Stimulated activated naive CD4-positive, alpha-beta T cell (primary cell): ENCODE results near the gene TEP1.
"Not testable (repeated sequence)": the region's sequence is repeated elsewhere in the genome, so short reads cannot be mapped to it uniquely, and the experiment has no call there.

Experiments
- DNase-seq, 6 experiments: peaks; one replicate each; lab custom pipeline; 2025; lab: John Stamatoyannopoulos, UW

TEP1 gene

DNA sequence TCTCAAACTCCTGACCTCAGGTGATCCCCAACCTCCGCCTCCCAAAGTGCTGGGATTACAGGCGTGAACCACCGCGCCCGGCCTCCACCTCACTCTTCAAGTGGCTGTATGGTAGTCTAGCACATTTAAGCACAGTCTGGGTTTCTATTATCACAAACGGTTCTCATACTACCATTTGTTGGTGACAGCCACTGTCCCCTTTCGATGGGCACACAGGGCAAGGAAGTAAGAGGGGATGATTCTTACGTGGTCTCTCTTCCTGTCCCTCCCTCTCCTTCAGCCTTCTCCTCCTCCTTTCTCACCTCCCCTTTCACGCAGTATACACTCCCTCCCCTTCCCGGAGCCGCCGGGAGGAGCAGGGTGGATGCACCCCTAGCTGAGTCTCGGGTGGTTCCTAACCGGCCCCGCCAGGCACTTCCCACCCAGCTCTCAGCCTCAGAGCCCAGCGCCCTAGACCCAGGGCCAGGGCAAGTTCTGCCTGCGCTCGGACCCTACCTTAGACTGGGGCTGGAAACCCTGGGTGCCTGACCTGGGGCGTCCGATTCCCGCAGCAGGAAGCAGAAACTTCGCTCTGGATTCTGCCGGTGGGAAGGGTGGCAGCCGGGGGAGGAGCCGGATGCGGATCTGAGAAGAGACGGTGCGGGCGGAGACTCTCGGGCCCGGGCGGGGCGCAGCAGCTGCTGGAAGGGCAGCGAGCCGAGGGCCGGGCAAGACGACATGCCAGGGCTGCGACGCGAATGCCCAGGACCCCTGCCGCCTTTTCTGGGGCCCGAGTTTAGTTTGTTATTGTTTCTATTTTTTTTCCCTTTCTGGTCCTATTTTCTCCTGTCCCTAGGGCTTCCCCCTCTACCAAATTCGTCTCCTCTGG is at the start of gene TEP1:
Gene TEP1, minus strand, starts transcription at position 626 of the 868 bp plus-strand sequence. CDS start 5,062 bp downstream, outside the sequence.
- DNase-seq, result peak; percentile 35 to 61 (median 54)

- DNase-seq, result peak; percentile 95 to 99 (median 99)
Measured at GRCh38 chr14:20461225-20462141, 48.2 kb upstream of the TEP1 start, which contains the start of gene PIP4P1. Gene PIP4P1, minus strand, starts transcription at chr14:20461434. Its CDS starts 109 bp downstream, at chr14:20461325.

GRCh38 chr14:20460458-20461224 is 47.3 kb upstream of the TEP1 start:
- DNase-seq, result peak in 5 of 6 experiments; percentile 68 to 85 (median 75)

DNA sequence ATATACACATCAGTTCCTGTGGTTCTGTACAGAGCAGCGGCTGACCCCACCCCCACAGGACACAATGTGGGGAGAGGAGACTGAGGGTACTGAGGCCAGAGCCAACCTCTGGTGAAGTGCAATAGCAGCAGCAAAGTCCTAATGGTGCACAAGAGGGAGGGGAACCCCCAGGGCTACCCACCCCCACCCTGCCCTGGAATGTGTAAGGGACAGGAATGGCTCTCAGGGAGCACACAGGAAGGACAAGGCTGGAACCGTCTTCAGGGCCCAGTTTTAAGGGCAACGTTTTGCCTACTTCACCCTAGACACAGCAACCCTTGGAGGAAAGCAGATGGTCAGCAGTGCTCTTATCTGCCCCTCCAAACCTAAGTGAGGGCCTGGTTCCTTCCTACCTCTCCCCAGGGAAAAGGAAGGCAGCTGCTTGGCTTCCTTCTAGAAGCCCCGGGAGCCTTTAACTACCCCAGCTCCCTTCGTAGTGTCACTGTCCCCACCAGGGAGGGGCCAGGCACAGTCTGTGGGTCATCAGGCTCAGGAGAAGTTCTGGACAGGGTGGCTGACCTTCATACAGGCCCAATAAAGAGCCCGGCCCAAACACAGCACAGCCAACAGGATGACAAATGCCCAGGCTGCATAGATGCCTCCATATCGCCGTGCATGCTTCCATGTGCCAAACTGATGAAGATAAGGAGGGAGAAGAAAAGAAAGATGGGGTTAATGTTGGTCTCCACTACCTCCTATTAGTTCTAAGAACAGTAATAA is 44.9 kb upstream of the TEP1 start:
- no peak for DNase-seq

DNA sequence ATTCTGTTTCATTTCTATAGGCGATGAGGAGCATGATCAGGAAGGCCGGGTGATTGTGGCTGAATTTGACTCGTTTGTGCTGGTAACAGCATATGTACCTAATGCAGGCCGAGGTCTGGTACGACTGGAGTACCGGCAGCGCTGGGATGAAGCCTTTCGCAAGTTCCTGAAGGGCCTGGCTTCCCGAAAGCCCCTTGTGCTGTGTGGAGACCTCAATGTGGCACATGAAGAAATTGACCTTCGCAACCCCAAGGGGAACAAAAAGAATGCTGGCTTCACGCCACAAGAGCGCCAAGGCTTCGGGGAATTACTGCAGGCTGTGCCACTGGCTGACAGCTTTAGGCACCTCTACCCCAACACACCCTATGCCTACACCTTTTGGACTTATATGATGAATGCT is 43.7 kb upstream of the TEP1 start:
- DNase-seq, result peak in 1 of 6 experiments; percentile 6

DNA sequence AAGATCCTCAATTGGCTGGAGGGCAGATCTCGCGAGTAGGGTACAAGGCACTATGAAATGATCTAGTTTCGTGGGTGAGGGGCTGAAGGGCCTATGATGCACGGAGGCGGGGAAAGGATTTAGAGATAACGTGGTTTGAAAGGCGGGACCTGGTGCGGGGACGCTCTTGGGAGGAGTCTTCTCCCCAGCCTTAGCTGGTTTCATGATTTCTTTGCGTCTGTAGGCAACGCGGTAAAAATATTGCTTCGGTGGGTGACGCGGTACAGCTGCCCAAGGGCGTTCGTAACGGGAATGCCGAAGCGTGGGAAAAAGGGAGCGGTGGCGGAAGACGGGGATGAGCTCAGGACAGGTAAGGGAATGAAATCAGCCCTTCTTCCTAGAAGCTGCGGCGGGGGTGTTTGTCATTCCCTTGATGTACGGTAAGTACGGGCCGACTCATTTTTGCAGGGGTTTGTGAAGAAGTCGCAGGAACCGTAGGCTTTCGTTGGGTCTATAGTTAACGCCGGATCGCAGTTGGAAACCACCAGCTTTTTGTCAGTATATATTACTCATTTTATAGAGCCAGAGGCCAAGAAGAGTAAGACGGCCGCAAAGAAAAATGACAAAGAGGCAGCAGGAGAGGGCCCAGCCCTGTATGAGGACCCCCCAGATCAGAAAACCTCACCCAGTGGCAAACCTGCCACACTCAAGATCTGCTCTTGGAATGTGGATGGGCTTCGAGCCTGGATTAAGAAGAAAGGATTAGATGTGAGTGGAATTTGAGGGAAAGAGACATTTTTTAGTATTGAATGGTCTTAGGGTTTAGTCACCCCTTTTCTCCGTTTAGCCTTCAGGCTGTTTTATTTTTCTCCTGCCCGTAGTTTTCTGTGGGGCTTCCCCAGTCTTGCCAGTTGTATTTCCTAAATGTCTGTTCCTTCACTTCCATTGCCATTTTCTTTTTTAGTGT is 42.3 kb upstream of the TEP1 start:
- DNase-seq, result peak in 4 of 6 experiments; percentile 82 to 96 (median 90)

DNA sequence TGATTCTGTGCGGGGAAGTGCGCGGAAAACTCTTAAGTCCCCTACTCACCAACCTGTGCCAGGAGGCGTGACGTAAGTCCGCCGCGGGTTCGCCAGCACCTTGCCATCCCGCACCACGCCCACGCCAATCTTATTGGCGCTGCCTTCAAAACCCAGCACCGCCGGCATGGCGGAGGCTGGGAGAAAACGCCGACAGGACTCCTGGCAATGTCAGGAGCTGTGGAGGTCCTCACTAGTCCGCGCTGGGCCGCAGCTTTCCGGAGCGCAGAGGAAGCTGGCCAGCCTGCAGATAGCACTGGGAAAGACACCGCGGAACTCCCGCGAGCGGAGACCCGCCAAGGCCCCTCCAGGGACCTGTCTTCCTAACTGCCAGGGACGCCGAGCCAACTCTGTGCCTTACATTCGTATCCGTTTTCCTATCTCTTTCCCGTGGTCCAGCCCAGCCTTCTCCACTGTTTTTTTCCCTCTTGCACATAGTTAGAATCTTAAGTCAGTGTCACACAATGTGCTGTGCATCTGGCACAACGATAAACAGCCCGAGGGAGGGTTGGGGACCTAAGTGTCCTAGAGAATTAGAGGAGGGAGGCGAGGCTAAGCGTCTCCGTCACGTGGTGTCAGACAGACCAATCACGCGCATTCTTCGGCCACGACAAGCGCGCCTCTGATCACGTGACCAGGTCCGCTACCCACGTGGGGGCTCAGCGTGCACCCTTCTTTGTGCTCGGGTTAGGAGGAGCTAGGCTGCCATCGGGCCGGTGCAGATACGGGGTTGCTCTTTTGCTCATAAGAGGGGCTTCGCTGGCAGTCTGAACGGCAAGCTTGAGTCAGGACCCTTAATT is 41.4 kb upstream of the TEP1 start, which contains the start of the genes APEX1 and OSGEP:
Gene APEX1, plus strand, starts transcription at position 711 of the 839 bp plus-strand sequence. CDS start 420 bp downstream, outside the sequence.
Gene OSGEP, minus strand, starts transcription at position 297 of the 839 bp plus-strand sequence. Its CDS starts 129 bp downstream, at position 168.
- peak; percentile 96 to 98 (median 97) for DNase-seq

GRCh38 chr14:20452831-20453230 is 39.5 kb upstream of the TEP1 start:
- DNase-seq, result not testable (repeated sequence)

DNA sequence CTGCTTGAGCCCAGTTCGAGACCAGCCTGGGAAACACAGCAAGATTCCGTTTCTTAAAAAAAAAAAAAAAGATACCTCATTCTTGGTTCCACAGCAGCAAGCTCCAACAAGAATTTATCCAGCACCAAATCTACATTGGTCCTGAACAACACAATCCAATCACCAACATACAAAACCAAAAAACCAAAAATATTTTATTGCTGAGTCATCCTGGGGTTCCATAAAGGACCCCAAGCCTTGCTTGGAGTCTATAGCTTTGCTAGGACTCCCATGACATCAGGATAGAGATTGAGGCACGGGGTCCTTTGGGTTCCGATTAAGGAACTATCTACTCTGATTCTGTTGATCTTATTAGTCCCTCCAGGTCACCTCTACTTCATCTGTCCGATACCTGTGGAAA is 33.6 kb upstream of the TEP1 start:
- no peak for DNase-seq

GRCh38 chr14:20443650-20444049 is 30.3 kb upstream of the TEP1 start:
- DNase-seq, result not testable (repeated sequence)

DNA sequence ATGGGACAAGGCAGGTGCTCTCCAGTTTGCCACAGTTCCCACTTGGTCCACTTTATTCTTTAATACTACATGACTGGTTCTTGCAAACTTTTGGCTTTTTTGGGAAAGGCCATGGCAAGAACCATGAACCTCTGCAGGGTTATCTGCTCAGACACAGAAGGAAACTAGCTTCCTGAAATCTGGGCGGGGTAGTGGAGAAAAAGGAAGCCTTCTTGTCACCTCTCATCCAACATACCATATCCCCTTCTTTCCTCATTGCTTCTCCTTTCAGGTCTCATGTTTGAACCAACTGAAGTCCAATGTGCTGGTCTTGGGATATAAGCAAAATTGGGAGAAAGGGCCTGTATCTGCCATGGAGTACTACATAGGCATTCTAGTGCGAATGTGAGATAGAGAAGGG is 28.2 kb upstream of the TEP1 start:
- DNase-seq, result no peak

- DNase-seq, result peak in 5 of 6 experiments; percentile 7 to 59 (median 57)
Measured at GRCh38 chr14:20440882-20441281, 27.6 kb upstream of the TEP1 start.

- no peak for DNase-seq
Measured at GRCh38 chr14:20440465-20440864, 27.2 kb upstream of the TEP1 start.

DNA sequence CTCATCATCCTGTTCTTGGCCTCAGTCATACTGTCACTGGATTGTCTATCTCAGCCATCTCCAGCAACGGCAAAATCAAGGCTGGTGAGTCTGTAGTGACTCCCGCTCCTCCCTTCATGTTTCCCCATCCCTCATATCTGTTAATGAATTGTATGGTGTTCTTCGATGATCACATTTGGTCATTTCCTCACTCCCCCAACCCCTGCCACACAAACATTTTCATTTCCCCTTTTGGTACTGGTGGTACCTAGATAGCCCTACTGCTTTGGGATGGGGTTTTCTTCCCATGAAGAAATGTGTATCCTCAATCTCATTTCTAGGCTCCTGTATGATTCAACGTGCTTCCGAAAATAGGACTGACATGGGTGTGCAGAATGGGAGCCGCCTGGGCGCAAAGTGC is 25.4 kb upstream of the TEP1 start:
- no peak for DNase-seq

DNA sequence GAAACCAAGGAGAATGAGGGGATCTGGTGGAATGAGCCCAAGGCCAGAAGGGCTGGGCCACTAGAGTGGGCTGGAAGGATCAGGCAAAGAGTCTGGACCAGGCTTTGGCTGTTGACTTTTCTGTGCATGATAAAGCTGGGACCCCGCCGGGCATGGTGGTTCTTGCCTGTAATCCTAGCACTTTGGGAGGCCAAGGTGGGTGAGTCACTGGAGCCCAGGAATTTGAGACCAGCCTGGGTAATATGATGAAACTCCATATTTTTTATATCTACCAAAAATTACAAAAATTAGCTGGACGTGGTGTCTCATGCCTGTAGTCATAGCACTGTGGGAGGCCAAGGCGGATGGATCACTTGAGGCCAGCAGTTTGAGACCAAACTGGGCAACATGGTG is 23.1 kb upstream of the TEP1 start:
- DNase-seq, result no peak

- DNase-seq, result no peak
Measured at GRCh38 chr14:20435582-20436362, 22.5 kb upstream of the TEP1 start, which contains the start of gene KLHL33. Gene KLHL33, minus strand, starts transcription at chr14:20436166. Its CDS starts 355 bp downstream, at chr14:20435811.
